K562 (cell line): ENCODE results near the gene MYADM. TPM values are rescaled to one million over a fixed set of nuclear protein-coding genes. Genes with fewer than 3 reads are reported as not detected.

Experiments used
- CAMTA2 ChIP-seq: fragments of 250-450 bp; sonication (Bioruptor Pico); conservative IDR thresholded peaks from 2 replicates; pipeline ENCODE4 v1.5.1; 2022
- ESRRA ChIP-seq: fragments of 450-650 bp; IDR thresholded peaks from 2 replicates; pipeline ENCODE4 v1.6.1; 2014; ENCODE audit warnings: low read depth, mild to moderate bottlenecking, moderate library complexity, borderline replicate concordance
- ETV6 ChIP-seq, 3 experiments: fragments of 150-350 bp in 1 of 3; sonication (generic) in 1 of 3; formaldehyde crosslinking in 1 of 3; IDR thresholded peaks; 2 replicates each; pipeline versions ENCODE4 v1.6.1 to v1.8.0; 2014 to 2022; ENCODE audit warnings: borderline replicate concordance in 2 of 3, low read depth in 2 of 3, antibody characterized with exemption in 1 of 3, low read length in 1 of 3, mild to moderate bottlenecking in 1 of 3, missing genetic modification reagents in 1 of 3
- EWSR1 ChIP-seq: fragments of 450-650 bp; IDR thresholded peaks from 2 replicates; pipeline ENCODE4 v1.6.1; 2018; ENCODE audit warnings: borderline replicate concordance, mild to moderate bottlenecking, low read depth, moderate library complexity; ENCODE audit not compliant: partially characterized antibody
- GATAD2A ChIP-seq: fragments of 450-650 bp; IDR thresholded peaks from 2 replicates; pipeline ENCODE4 v1.6.1; 2017
- NONO ChIP-seq, 2 experiments: fragments of 200-400 bp in 1 of 2; fragments of 450-650 bp in 1 of 2; formaldehyde crosslinking in 1 of 2; IDR thresholded peaks; 2 replicates each; pipeline ENCODE4 v1.6.1; 2017; ENCODE audit warnings: low read depth in 2 of 2, mild to moderate bottlenecking in 2 of 2, moderate library complexity in 2 of 2, low read length in 1 of 2
- PHTF2 ChIP-seq: fragments of 250-450 bp; sonication (Bioruptor Pico); IDR thresholded peaks from 2 replicates; pipeline ENCODE4 v1.5.0; 2021; ENCODE audit warnings: mild to moderate bottlenecking
- SIN3B ChIP-seq: fragments of 450-650 bp; IDR thresholded peaks from 2 replicates; pipeline ENCODE4 v1.6.1; 2017; ENCODE audit warnings: low read depth, mild to moderate bottlenecking, moderate library complexity
- TAF7 ChIP-seq: fragments of 450-650 bp; IDR thresholded peaks from 2 replicates; pipeline ENCODE4 v1.6.1; 2016; ENCODE audit warnings: missing genetic modification characterization, missing compliant biosample characterization
- TSC22D4 ChIP-seq: fragments of 450-650 bp; IDR thresholded peaks from 2 replicates; pipeline ENCODE4 v1.6.1; 2016; ENCODE audit warnings: missing genetic modification characterization, missing biosample characterization, control low read depth
- ZBED1 ChIP-seq: IDR thresholded peaks from 2 replicates; pipeline ENCODE4 v1.6.1; 2014
- ZBTB7A ChIP-seq: IDR thresholded peaks from 2 replicates; pipeline ENCODE4 v1.6.1; 2011; ENCODE audit warnings: low read depth, mild to moderate bottlenecking, low read length, moderate library complexity, borderline replicate concordance; ENCODE audit not compliant: control insufficient read depth
- ZNF766 ChIP-seq: fragments of 200-800 bp; sonication (Bioruptor generic); conservative IDR thresholded peaks from 2 replicates; pipeline ENCODE4 v1.6.1; 2016; ENCODE audit warnings: missing genetic modification characterization, missing compliant biosample characterization
- polyA plus RNA-seq, 8 experiments: library from polyadenylated mRNA; depleted of rRNA in 4 of 8; stranded (reverse) in 5 of 8; unstranded in 3 of 8; fragments of >200 nt; fragmentation: Nextera tagmentation in 2 of 8; fragmentation: Illumina TruSeq in 1 of 8; extraction: Ambion mirVana in 2 of 8; extraction: Trizol in 1 of 8; gene quantifications; 2 replicates each; pipeline versions ENCODE4 v1.2.1 to v1.2.3, GENCODE V29; 2011 to 2014; ENCODE audit warnings: inconsistent platforms in 1 of 8, missing spikeins in 1 of 8
- total RNA-seq, 7 experiments: library from RNA; depleted of rRNA in 6 of 7; stranded (reverse); fragments of >200 nt in 6 of 7; fragmentation: Illumina TruSeq in 2 of 7; extraction: Trizol in 2 of 7; gene quantifications; 2 replicates each; pipeline versions ENCODE4 v1.2.1 to v1.2.3, GENCODE V29; 2011 to 2021; ENCODE audit warnings: low replicate concordance in 1 of 7
- TF ChIP-seq, protein P1 (sequence below), 3 experiments: IDR thresholded peaks in 2 of 3; conservative IDR thresholded peaks in 1 of 3; 2 replicates each; pipeline ENCODE4 v1.5.1; 2011 to 2012; ENCODE audit warnings: low read length in 3 of 3, mild to moderate bottlenecking in 3 of 3, control low read depth in 2 of 3, improper control_type of control experiment in 1 of 3, inconsistent platforms in 1 of 3, low read depth in 1 of 3, mixed read lengths in 1 of 3, moderate library complexity in 1 of 3; ENCODE audit not compliant: insufficient read depth in 2 of 3
- TF ChIP-seq, protein P2 (sequence below): fragments of 450-650 bp; formaldehyde crosslinking; IDR thresholded peaks from 2 replicates; pipeline ENCODE4 v1.4.0; 2022; ENCODE audit warnings: missing genetic modification characterization
- TF ChIP-seq, protein P3 (sequence below): fragments of 150-350 bp; IDR thresholded peaks from 2 replicates; pipeline ENCODE4 v1.6.1; 2014; ENCODE audit warnings: low read depth, mild to moderate bottlenecking, low read length, borderline replicate concordance
- TF ChIP-seq, protein P4 (sequence below): fragments of 450-650 bp; IDR thresholded peaks from 2 replicates; pipeline ENCODE4 v1.6.1; 2016; ENCODE audit warnings: borderline replicate concordance

Gene MYADM
- total and polyA plus RNA-seq, 9 of the 15 experiments (the other 6 are each of a cell fraction or from before 2014, with no cell fraction given): 4.5 to 70.3 (median 14.4) TPM

DNA sequence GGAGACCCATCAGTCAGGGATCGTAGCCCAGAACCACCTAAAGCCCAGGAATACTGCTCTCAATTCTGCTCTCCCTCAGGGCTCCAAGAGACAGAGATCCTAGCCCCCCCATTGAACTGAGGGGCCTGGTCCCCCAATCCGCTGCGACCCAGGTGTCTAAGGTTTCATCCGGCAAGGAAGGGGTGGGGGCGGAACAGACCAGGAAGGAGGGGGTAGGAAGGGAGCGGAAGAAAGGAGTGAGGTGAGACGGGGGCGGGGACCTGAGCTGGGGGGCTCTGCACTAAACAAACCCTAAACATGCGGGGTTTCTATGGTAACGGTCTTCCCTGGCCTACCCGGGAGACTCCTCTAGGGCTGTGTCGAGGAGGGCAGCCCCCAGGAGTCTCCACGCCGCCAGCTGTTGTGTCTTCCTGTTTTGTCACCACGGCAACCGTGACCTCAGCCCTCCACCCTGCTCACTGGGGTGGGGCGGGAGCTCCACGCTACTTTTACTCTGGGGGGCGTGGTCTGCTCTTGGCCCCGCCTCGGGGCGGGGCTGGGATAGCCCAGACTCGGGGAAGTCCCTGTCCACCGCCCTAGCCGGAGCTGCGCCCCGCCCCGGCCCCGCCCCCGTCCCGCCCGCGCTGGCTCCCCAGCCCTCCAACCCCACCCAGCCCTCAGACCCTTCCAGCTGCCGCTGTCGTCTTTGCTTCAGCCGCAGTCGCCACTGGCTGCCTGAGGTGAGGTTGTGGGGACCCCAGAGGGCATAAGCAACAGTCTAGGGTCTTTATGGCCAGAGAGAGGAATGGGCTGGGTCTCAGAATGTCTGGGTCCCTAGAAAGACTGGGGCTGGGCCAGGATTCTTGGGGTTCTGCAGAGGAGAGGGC, at the start of gene MYADM (continued):
- TF ChIP-seq, protein P1, sequence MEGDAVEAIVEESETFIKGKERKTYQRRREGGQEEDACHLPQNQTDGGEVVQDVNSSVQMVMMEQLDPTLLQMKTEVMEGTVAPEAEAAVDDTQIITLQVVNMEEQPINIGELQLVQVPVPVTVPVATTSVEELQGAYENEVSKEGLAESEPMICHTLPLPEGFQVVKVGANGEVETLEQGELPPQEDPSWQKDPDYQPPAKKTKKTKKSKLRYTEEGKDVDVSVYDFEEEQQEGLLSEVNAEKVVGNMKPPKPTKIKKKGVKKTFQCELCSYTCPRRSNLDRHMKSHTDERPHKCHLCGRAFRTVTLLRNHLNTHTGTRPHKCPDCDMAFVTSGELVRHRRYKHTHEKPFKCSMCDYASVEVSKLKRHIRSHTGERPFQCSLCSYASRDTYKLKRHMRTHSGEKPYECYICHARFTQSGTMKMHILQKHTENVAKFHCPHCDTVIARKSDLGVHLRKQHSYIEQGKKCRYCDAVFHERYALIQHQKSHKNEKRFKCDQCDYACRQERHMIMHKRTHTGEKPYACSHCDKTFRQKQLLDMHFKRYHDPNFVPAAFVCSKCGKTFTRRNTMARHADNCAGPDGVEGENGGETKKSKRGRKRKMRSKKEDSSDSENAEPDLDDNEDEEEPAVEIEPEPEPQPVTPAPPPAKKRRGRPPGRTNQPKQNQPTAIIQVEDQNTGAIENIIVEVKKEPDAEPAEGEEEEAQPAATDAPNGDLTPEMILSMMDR (IDR thresholded peaks at IDR 0.05 in 2 of 3, conservative IDR thresholded peaks at IDR 0.05 in 1 of 3; ENCODE audit: insufficient read depth in 2 of 3, low read depth in 1 of 3, low read length in 3 of 3): no peak
- TF ChIP-seq ZBED1 (no peak), NONO (IDR thresholded peaks at IDR 0.05; ENCODE audit: low read depth in 2 of 2, low read length in 1 of 2) (no peak), GATAD2A (no peak), EWSR1 (no peak), ETV6 (IDR thresholded peaks at IDR 0.05; ENCODE audit: borderline replicate concordance in 1 of 2, low read depth in 2 of 2, low read length in 1 of 2) (0 out of 4 replicates have a peak, but pooled peaks of 1 of the 2 experiments have one; percentile 33), ETV6 (CRISPR knock-in tag; IDR thresholded peaks at IDR 0.05; ENCODE audit: borderline replicate concordance) (no peak), ESRRA (peak; percentile 33; the same call in 1 of the 2 replicates), TSC22D4 (tag) (no peak), ZBTB7A (peak; percentile 31; the same call in 1 of the 2 replicates), CAMTA2 (CRISPR knock-in tag) (no peak), PHTF2 (CRISPR knock-in tag) (no peak), SIN3B (no peak), ZNF766 (no peak), TAF7 (tag) (no peak)
- TF ChIP-seq, protein P2, sequence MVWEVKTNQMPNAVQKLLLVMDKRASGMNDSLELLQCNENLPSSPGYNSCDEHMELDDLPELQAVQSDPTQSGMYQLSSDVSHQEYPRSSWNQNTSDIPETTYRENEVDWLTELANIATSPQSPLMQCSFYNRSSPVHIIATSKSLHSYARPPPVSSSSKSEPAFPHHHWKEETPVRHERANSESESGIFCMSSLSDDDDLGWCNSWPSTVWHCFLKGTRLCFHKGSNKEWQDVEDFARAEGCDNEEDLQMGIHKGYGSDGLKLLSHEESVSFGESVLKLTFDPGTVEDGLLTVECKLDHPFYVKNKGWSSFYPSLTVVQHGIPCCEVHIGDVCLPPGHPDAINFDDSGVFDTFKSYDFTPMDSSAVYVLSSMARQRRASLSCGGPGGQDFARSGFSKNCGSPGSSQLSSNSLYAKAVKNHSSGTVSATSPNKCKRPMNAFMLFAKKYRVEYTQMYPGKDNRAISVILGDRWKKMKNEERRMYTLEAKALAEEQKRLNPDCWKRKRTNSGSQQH: no peak
- TF ChIP-seq, protein P3, sequence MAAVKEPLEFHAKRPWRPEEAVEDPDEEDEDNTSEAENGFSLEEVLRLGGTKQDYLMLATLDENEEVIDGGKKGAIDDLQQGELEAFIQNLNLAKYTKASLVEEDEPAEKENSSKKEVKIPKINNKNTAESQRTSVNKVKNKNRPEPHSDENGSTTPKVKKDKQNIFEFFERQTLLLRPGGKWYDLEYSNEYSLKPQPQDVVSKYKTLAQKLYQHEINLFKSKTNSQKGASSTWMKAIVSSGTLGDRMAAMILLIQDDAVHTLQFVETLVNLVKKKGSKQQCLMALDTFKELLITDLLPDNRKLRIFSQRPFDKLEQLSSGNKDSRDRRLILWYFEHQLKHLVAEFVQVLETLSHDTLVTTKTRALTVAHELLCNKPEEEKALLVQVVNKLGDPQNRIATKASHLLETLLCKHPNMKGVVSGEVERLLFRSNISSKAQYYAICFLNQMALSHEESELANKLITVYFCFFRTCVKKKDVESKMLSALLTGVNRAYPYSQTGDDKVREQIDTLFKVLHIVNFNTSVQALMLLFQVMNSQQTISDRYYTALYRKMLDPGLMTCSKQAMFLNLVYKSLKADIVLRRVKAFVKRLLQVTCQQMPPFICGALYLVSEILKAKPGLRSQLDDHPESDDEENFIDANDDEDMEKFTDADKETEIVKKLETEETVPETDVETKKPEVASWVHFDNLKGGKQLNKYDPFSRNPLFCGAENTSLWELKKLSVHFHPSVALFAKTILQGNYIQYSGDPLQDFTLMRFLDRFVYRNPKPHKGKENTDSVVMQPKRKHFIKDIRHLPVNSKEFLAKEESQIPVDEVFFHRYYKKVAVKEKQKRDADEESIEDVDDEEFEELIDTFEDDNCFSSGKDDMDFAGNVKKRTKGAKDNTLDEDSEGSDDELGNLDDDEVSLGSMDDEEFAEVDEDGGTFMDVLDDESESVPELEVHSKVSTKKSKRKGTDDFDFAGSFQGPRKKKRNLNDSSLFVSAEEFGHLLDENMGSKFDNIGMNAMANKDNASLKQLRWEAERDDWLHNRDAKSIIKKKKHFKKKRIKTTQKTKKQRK: no peak
- TF ChIP-seq, protein P4, sequence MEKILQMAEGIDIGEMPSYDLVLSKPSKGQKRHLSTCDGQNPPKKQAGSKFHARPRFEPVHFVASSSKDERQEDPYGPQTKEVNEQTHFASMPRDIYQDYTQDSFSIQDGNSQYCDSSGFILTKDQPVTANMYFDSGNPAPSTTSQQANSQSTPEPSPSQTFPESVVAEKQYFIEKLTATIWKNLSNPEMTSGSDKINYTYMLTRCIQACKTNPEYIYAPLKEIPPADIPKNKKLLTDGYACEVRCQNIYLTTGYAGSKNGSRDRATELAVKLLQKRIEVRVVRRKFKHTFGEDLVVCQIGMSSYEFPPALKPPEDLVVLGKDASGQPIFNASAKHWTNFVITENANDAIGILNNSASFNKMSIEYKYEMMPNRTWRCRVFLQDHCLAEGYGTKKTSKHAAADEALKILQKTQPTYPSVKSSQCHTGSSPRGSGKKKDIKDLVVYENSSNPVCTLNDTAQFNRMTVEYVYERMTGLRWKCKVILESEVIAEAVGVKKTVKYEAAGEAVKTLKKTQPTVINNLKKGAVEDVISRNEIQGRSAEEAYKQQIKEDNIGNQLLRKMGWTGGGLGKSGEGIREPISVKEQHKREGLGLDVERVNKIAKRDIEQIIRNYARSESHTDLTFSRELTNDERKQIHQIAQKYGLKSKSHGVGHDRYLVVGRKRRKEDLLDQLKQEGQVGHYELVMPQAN: peak; percentile 32
